HG02623 (cell line): ENCODE data around the gene PEX11A.

Source experiments
- ATAC-seq: cut with Tn5 transposase; IDR thresholded peaks from one replicate; pipeline ENCODE4 v1.9.1; 2021; ENCODE audit warnings: moderate library complexity; ENCODE audit not compliant: unreplicated experiment

Gene PEX11A

GRCh38 chr15:89631902-89632264 lies 58.7 kb downstream of the PEX11A start:
- no peak for ATAC-seq
